ENCODE data around the gene MFGE8. TPM values are rescaled to one million over a fixed set of nuclear protein-coding genes. Genes with fewer than 3 reads are reported as not detected.
A peak's percentile ranks its signal among the peaks of the same experiment; 100 is the strongest.

Gene MFGE8
- polyA plus RNA-seq, 1 donor from 2014 or later, result 1.1 TPM

- Histone ChIP-seq H3K79me2 (replicated peaks; ENCODE audit: insufficient read depth, low read length) (no peaks in the 10 kb centered on the region), H3K27ac (ENCODE audit: low read length) (no peak overlapping the region), H3K9me2 (ENCODE audit: insufficient read depth, low read length) (no peaks in the 10 kb centered on the region), H3K9me3 (ENCODE audit: low read length) (no peaks in the 10 kb centered on the region), H3K36me3 (ENCODE audit: insufficient read depth, low read length) (no peaks in the 10 kb centered on the region), H2AFZ (ENCODE audit: low read depth, low read length) (no peak overlapping the region), H3K4me3 (ENCODE audit: low read length) (no peak overlapping the region), H3K9ac (ENCODE audit: low read length) (no peak overlapping the region), H4K20me1 (ENCODE audit: insufficient read depth) (no peaks in the 10 kb centered on the region), H3K4me2 (ENCODE audit: low read length) (no peak overlapping the region), H3F3A (ENCODE audit: insufficient read depth, low read length, poor library complexity, severe bottlenecking) (no peaks in the 10 kb centered on the region), H3K27me3 (ENCODE audit: insufficient read depth, low read depth, low read length) (no peaks in the 10 kb centered on the region)
- TF ChIP-seq MXI1 (conservative IDR thresholded peaks at IDR 0.05; ENCODE audit: poor library complexity, severe bottlenecking), result no peak
- TF ChIP-seq, protein P1, sequence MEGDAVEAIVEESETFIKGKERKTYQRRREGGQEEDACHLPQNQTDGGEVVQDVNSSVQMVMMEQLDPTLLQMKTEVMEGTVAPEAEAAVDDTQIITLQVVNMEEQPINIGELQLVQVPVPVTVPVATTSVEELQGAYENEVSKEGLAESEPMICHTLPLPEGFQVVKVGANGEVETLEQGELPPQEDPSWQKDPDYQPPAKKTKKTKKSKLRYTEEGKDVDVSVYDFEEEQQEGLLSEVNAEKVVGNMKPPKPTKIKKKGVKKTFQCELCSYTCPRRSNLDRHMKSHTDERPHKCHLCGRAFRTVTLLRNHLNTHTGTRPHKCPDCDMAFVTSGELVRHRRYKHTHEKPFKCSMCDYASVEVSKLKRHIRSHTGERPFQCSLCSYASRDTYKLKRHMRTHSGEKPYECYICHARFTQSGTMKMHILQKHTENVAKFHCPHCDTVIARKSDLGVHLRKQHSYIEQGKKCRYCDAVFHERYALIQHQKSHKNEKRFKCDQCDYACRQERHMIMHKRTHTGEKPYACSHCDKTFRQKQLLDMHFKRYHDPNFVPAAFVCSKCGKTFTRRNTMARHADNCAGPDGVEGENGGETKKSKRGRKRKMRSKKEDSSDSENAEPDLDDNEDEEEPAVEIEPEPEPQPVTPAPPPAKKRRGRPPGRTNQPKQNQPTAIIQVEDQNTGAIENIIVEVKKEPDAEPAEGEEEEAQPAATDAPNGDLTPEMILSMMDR (IDR thresholded peaks at IDR 0.05; ENCODE audit: poor library complexity, severe bottlenecking), result peak; percentile 20
Measured at GRCh38 chr15:88878720-88879184, 34.4 kb downstream of the MFGE8 start.

GRCh38 chr15:88877906-88878305, 35.3 kb downstream of the MFGE8 start:
- no peaks in the 10 kb centered on the region for H3K9me2 ChIP-seq (ENCODE audit: insufficient read depth, low read length)
- H3K27ac ChIP-seq (ENCODE audit: low read length), result no peak overlapping the region
- no peaks in the 10 kb centered on the region for H3F3A ChIP-seq (ENCODE audit: insufficient read depth, low read length, poor library complexity, severe bottlenecking)
- no peak overlapping the region for H3K9ac ChIP-seq (ENCODE audit: low read length)
- H3K9me3 ChIP-seq (ENCODE audit: low read length), result no peaks in the 10 kb centered on the region
- H3K36me3 ChIP-seq (ENCODE audit: insufficient read depth, low read length), result no peaks in the 10 kb centered on the region
- no peak overlapping the region for H2AFZ ChIP-seq (ENCODE audit: low read depth, low read length)
- no peaks in the 10 kb centered on the region for H4K20me1 ChIP-seq (ENCODE audit: insufficient read depth)
- TF ChIP-seq RAD21 (conservative IDR thresholded peaks at IDR 0.05) (no peak), MXI1 (conservative IDR thresholded peaks at IDR 0.05; ENCODE audit: poor library complexity, severe bottlenecking) (no peak), EZH2 (IDR thresholded peaks at IDR 0.05; ENCODE audit: borderline replicate concordance, insufficient read depth, low read length, poor library complexity, severe bottlenecking) (no peak), POLR2AphosphoS5 (IDR thresholded peaks at IDR 0.05) (no peak), REST (IDR thresholded peaks at IDR 0.05; ENCODE audit: borderline replicate concordance) (no peak), TAF1 (IDR thresholded peaks at IDR 0.05; ENCODE audit: low read depth) (no peak), SMC3 (conservative IDR thresholded peaks at IDR 0.05; ENCODE audit: poor library complexity) (no peak)
- H3K4me3 ChIP-seq (ENCODE audit: low read length), result no peak overlapping the region
- no peaks in the 10 kb centered on the region for H3K27me3 ChIP-seq (ENCODE audit: insufficient read depth, low read depth, low read length)
- no peak overlapping the region for H3K4me2 ChIP-seq (ENCODE audit: low read length)
- H3K79me2 ChIP-seq (replicated peaks; ENCODE audit: insufficient read depth, low read length), result no peaks in the 10 kb centered on the region

GRCh38 chr15:88877415-88877814, 35.8 kb downstream of the MFGE8 start:
- Histone ChIP-seq H3K27ac (ENCODE audit: low read length) (no peak overlapping the region), H3K27me3 (ENCODE audit: insufficient read depth, low read depth, low read length) (no peaks in the 10 kb centered on the region), H3K9ac (ENCODE audit: low read length) (no peak overlapping the region), H3K79me2 (replicated peaks; ENCODE audit: insufficient read depth, low read length) (no peaks in the 10 kb centered on the region), H3K9me3 (ENCODE audit: low read length) (no peaks in the 10 kb centered on the region), H2AFZ (ENCODE audit: low read depth, low read length) (no peak overlapping the region), H3F3A (ENCODE audit: insufficient read depth, low read length, poor library complexity, severe bottlenecking) (no peaks in the 10 kb centered on the region), H3K4me2 (ENCODE audit: low read length) (no peak overlapping the region), H3K36me3 (ENCODE audit: insufficient read depth, low read length) (no peaks in the 10 kb centered on the region), H3K4me3 (ENCODE audit: low read length) (no peak overlapping the region), H4K20me1 (ENCODE audit: insufficient read depth) (no peaks in the 10 kb centered on the region), H3K9me2 (ENCODE audit: insufficient read depth, low read length) (no peaks in the 10 kb centered on the region)
- no peak for TF ChIP-seq EP300 (conservative IDR thresholded peaks at IDR 0.05; ENCODE audit: poor library complexity, severe bottlenecking)
- no peak for TF ChIP-seq TAF1 (IDR thresholded peaks at IDR 0.05; ENCODE audit: low read depth)
- TF ChIP-seq REST (IDR thresholded peaks at IDR 0.05; ENCODE audit: borderline replicate concordance), result no peak
- TF ChIP-seq SMC3 (conservative IDR thresholded peaks at IDR 0.05; ENCODE audit: poor library complexity), result no peak
- no peak for TF ChIP-seq EZH2 (IDR thresholded peaks at IDR 0.05; ENCODE audit: borderline replicate concordance, insufficient read depth, low read length, poor library complexity, severe bottlenecking)
